ENCODE data around the gene KRTAP5-2. TPM values are rescaled to one million over a fixed set of nuclear protein-coding genes. Genes with fewer than 3 reads are reported as not detected.

The KRTAP5-2 gene
- total and polyA plus RNA-seq, 7 donors, result not detected

DNA sequence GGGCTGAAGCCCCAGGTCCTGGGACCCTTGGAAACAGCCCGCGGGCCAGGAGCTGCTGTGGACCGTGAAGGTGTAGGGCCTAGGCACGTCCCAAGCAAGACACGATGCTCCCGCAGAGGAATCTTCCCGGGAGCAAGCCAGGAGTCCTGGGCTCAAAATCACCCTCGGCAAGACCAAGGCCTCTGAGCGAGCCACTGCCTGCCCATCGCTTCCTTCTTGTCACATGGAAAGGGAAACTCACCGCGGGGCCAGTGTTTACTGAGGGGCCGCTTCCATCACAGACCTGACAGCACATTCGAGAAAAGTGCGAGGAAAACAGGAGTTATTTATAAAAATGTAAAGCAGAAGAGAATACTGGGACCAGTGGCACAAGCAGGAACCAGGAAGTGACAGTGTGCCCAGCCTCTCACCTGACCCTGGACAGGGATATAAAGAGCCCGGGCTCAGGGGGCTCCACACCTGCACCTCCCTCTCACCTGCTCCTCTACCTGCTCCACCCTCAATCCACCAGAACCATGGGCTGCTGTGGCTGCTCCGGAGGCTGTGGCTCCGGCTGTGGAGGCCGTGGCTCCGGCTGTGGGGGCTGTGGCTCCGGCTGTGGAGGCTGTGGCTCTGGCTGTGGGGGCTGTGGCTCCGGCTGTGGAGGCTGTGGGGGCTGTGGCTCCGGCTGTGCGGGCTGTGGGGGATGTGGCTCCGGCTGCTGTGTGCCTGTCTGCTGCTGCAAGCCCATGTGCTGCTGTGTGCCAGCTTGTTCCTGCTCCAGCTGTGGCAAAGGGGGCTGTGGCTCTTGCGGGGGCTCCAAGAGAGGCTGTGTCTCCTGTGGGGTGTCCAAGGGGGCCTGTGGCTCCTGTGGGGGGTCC lies 31.5 kb upstream of the KRTAP5-2 start, which contains the start of gene KRTAP5-5:
Gene KRTAP5-5 (plus strand): TSS at position 450 of the 860 bp plus-strand sequence. CDS start 66 bp downstream, at position 516.
- peaks cover 0 to 39% (median 2%) of the 10 kb centered on the region in 3 donors for H3K27me3 ChIP-seq (ENCODE audit: insufficient read depth in 3 of 3, low read length in 2 of 3)
- H3K27ac ChIP-seq, result no peak within 1 kb of the TSS
- no peaks in the 10 kb centered on the region for H3K36me3 ChIP-seq (ENCODE audit: insufficient read depth in 1 of 2, low read depth in 1 of 2)
- no peak for ATAC-seq
- H3K4me3 ChIP-seq, result no peak within 1 kb of the TSS
- intact Hi-C loops (cut with DNase I), result loop anchor here (2.0 to 5.0 kb wide), 2 partner anchors 85 to 87 kb away; no protein-coding TSS in a partner anchor
- 54 to 77% (median 61%) methylated on average over 22 to 24 of the region's 26 CpGs for WGBS, 3 donors
- H3K9me3 ChIP-seq, result no peaks in the 10 kb centered on the region
- TF ChIP-seq, protein P1, sequence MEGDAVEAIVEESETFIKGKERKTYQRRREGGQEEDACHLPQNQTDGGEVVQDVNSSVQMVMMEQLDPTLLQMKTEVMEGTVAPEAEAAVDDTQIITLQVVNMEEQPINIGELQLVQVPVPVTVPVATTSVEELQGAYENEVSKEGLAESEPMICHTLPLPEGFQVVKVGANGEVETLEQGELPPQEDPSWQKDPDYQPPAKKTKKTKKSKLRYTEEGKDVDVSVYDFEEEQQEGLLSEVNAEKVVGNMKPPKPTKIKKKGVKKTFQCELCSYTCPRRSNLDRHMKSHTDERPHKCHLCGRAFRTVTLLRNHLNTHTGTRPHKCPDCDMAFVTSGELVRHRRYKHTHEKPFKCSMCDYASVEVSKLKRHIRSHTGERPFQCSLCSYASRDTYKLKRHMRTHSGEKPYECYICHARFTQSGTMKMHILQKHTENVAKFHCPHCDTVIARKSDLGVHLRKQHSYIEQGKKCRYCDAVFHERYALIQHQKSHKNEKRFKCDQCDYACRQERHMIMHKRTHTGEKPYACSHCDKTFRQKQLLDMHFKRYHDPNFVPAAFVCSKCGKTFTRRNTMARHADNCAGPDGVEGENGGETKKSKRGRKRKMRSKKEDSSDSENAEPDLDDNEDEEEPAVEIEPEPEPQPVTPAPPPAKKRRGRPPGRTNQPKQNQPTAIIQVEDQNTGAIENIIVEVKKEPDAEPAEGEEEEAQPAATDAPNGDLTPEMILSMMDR (IDR thresholded peaks at IDR 0.05), result no peak
- H3K4me1 ChIP-seq, result no peaks in the 10 kb centered on the region
- peak in 1 of 2 donors; percentile 34 for DNase-seq

DNA sequence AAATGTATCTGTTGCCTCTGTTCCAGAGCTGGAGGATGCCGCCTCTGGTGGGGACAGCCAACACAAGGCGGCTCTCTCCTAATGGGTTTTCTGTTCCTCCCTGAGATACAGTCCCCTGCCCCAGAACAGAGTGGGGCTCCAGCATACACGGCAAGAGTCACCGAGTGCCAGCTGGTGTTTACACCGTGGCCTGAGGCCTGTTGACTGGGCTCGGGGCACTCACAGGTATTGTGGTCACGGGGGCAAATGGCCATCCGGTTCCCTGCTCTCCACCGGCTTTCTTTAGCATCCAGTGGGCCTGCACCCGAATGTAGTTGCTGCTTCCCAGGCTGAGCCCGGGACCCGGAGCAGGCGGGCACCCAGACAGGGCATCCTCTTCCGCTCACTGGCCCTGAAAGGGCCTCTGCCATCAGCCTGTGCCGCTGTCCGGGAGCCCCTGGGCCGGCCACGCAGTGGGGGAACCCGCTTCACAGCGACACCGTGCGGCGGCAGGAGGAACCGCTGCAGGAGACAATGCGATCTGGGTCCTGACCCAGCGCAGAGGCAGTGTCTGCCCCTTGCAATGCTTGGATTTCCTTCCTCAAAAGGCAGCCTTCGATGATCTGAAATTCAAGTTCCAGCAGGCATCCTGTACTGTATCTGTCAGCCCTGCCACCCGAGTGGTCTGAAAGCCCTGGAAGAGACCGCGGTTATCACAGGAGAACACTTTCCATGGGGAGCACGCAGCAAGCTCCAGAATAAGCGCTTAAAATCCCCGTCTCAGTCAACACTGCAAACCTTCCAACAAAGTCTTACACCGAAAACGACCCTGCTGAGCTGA lies 30.6 kb upstream of the KRTAP5-2 start:
- TF ChIP-seq, protein P1 (IDR thresholded peaks at IDR 0.05), result peak; percentile 88
- no peak overlapping the region for H3K4me3 ChIP-seq
- intact Hi-C loops (cut with DNase I), result loop anchor here (2.0 to 5.0 kb wide), 2 partner anchors 84 to 86 kb away; no protein-coding TSS in a partner anchor
- no peaks in the 10 kb centered on the region for H3K4me1 ChIP-seq
- H3K27me3 ChIP-seq (ENCODE audit: insufficient read depth in 3 of 3, low read length in 2 of 3), result peaks cover 0 to 31% (median 2%) of the 10 kb centered on the region in 3 donors
- H3K36me3 ChIP-seq (ENCODE audit: insufficient read depth in 1 of 2, low read depth in 1 of 2), result no peaks in the 10 kb centered on the region
- DNase-seq, result peak; percentile 44 to 78
- H3K27ac ChIP-seq, result no peak overlapping the region
- WGBS, 3 donors, result 25 to 28% (median 25%) methylated on average over 35 of the region's 35 CpGs
- H3K9me3 ChIP-seq, result no peaks in the 10 kb centered on the region
- ATAC-seq, result peak; percentile 84 to 95 (median 90)

DNA sequence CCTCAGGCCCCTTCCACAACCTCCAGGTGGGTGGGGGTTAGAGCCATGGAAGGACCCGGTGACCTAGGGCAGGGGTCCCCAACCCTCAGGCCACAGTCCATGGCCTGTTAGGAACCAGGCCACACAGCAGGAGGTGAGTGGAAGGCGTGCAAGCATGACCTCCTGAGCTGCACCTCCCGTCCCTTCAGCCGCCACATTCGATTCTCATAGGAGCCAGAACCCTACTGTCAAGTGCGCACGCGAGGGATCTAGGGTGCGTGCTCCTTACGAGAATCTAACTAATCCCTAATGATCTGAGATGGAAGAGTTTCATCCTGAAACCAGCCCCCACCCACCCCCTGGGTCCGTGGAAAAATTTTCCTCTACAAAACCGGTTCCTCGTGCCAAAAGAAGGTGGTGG lies 27.4 kb upstream of the KRTAP5-2 start:
- 84 to 86% (median 84%) methylated on average over 13 of the region's 13 CpGs for WGBS, 3 donors

DNA sequence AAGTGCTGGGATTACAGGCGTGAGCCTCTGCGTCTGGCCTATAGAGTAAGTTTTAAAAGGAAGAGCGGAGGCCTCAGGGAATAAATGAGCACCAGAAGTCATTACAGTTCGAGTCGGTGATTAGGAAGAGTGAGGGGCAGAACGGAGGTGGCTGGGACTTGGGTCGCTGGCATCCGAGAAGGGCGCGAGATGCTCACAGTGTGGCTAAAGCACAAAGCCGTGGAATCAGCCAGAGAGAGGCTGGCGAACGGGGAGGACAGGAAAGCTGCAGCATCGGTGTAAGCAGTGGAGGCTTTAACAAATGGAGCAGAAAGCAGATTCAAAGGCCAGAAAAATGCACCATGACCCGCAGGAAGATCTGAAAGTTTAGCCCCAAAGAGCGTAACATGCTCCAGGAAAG lies 26.5 kb upstream of the KRTAP5-2 start:
- DNase-seq, result peak in 1 of 2 donors; percentile 11
- 77 to 79% (median 79%) methylated on average over 16 of the region's 16 CpGs for WGBS, 3 donors
- H3K27me3 ChIP-seq (ENCODE audit: insufficient read depth in 3 of 3, low read length in 2 of 3), result peaks cover 0 to 15% (median 0%) of the 10 kb centered on the region in 3 donors
- H3K9me3 ChIP-seq, result no peaks in the 10 kb centered on the region
- no peaks in the 10 kb centered on the region for H3K4me1 ChIP-seq
- no peak overlapping the region for H3K27ac ChIP-seq
- no peak for ATAC-seq
- TF ChIP-seq, protein P1 (IDR thresholded peaks at IDR 0.05), result no peak
- no peaks in the 10 kb centered on the region for H3K36me3 ChIP-seq (ENCODE audit: insufficient read depth in 1 of 2, low read depth in 1 of 2)
- intact Hi-C loops (cut with DNase I), result loop anchor here in 1 of 2 donors (5.0 kb wide), 1 partner anchor 82 kb away; no protein-coding TSS in a partner anchor
- no peak overlapping the region for H3K4me3 ChIP-seq

More for the DNA sequence above, 27.4 kb upstream of the KRTAP5-2 start:
- Histone ChIP-seq H3K9me3 (no peaks in the 10 kb centered on the region), H3K27ac (no peak overlapping the region), H3K36me3 (ENCODE audit: insufficient read depth in 1 of 2, low read depth in 1 of 2) (no peaks in the 10 kb centered on the region), H3K4me3 (no peak overlapping the region), H3K27me3 (ENCODE audit: insufficient read depth in 3 of 3, low read length in 2 of 3) (peaks cover 0 to 14% (median 0%) of the 10 kb centered on the region in 3 donors), H3K4me1 (no peaks in the 10 kb centered on the region)
- ATAC-seq, result no peak
- TF ChIP-seq, protein P1 (IDR thresholded peaks at IDR 0.05), result no peak
- peak in 1 of 2 donors; percentile 12 for DNase-seq
- intact Hi-C loops (cut with DNase I), result loop anchor here in 1 of 2 donors (5.0 kb wide), 1 partner anchor 83 kb away; no protein-coding TSS in a partner anchor

Data from psoas muscle (tissue), 8 donors.